HCT116 (cell line): ENCODE results near the gene DLEC1. TPM values are rescaled to one million over a fixed set of nuclear protein-coding genes. Genes with fewer than 3 reads are reported as not detected.

Experiments used
- ATAC-seq: fragments of 200-7000 bp; cut with Tn5 transposase; 2 replicates; pipeline ENCODE4 v1.9.1; 2020; ENCODE audit warnings: mild to moderate bottlenecking, moderate library complexity
- BruUV-seq: library from RNA; stranded (reverse); fragments of 400-500 nt; replicated peaks from 2 replicates; lab custom pipeline; 2021; lab: Mats Ljungman, UMichigan
- CTCF ChIA-PET: fragments of 300-600 bp; sonication (Branson Sonifier 250); formaldehyde crosslinking; loops from one replicate; lab custom pipeline; 2021; ENCODE audit warnings: antibody characterized with exemption; lab: Charles Lee
- POLR2A ChIA-PET: fragments of 300-600, 350-600 bp; sonication (Branson Sonifier 250); formaldehyde crosslinking; loops from one replicate; lab custom pipeline; 2021; ENCODE audit warnings: antibody characterized with exemption; lab: Charles Lee
- RAD21 ChIA-PET, 2 experiments: fragments of 300-600 bp; sonication (Branson Sonifier 250); formaldehyde crosslinking; loops; one replicate each; lab custom pipeline; 2023; ENCODE audit warnings: low total read pairs in 2 of 2; ENCODE audit not compliant: uncharacterized antibody in 2 of 2, unreplicated experiment in 2 of 2, low non-redundant PET in 1 of 2; lab: Charles Lee
- DNase-seq: peaks from one replicate; pipeline ENCODE4 v3.0.0-alpha.2; 2010; ENCODE audit warnings: low read depth, low spot score
- H2AFZ ChIP-seq: fragments of 200-600 bp; shearing (Covaris generic), sonication (generic); 2 replicates; pipeline ENCODE4 v1.6.1; 2017; ENCODE audit warnings: low read depth, mixed run types, mixed read lengths, antibody characterized with exemption, low read length; ENCODE audit not compliant: poor library complexity, severe bottlenecking
- H3K27ac ChIP-seq: 2 replicates; pipeline ENCODE4 v1.5.1; 2012; ENCODE audit warnings: low read depth, low read length
- H3K27me3 ChIP-seq: fragments of 200-600 bp; sonication (generic); 2 replicates; pipeline ENCODE4 v1.6.1; 2016; ENCODE audit warnings: mixed run types, low read length, mixed read lengths; ENCODE audit not compliant: insufficient read depth
- H3K36me3 ChIP-seq, 2 experiments: fragments of 200-500 bp in 1 of 2; fragments of 200-600 bp in 1 of 2; sonication (Bioruptor generic) in 1 of 2; sonication (generic) in 1 of 2; 2 replicates each; pipeline versions ENCODE4 v1.5.1 to v1.6.1; 2014 to 2016; ENCODE audit warnings: low read length in 2 of 2, inconsistent platforms in 1 of 2, mixed read lengths in 1 of 2, mixed run types in 1 of 2; ENCODE audit not compliant: insufficient read depth in 2 of 2, control insufficient read depth in 1 of 2
- H3K4me1 ChIP-seq, 2 experiments: fragments of 200-600 bp in 1 of 2; sonication (generic) in 1 of 2; 2 replicates each; pipeline versions ENCODE4 v1.5.1 to v1.6.1; 2012 to 2017; ENCODE audit warnings: low read length in 2 of 2, inconsistent platforms in 1 of 2, mild to moderate bottlenecking in 1 of 2, mixed read lengths in 1 of 2, mixed run types in 1 of 2, moderate library complexity in 1 of 2; ENCODE audit not compliant: insufficient read depth in 2 of 2, control insufficient read depth in 1 of 2
- H3K4me2 ChIP-seq: fragments of 200-600 bp; sonication (generic); 2 replicates; pipeline ENCODE4 v1.6.1; 2017; ENCODE audit warnings: mixed run types, low read length, mixed read lengths
- H3K4me3 ChIP-seq, 2 experiments: fragments of 200-600 bp in 1 of 2; sonication (generic) in 1 of 2; replicated peaks in 1 of 2; 2 replicates each; pipeline ENCODE4 v1.5.1; 2011 to 2016; ENCODE audit warnings: low read length in 2 of 2, control low read depth in 1 of 2, low read depth in 1 of 2, mild to moderate bottlenecking in 1 of 2, mixed read lengths in 1 of 2, mixed run types in 1 of 2
- H3K79me2 ChIP-seq: fragments of 200-600 bp; sonication (generic); 2 replicates; pipeline ENCODE4 v1.6.1; 2017; ENCODE audit warnings: mild to moderate bottlenecking, mixed run types, low read length, moderate library complexity, mixed read lengths; ENCODE audit not compliant: insufficient read depth
- H3K9ac ChIP-seq: fragments of 200-600 bp; sonication (generic); 2 replicates; pipeline ENCODE4 v1.6.1; 2016; ENCODE audit warnings: low read length, mixed read lengths
- H3K9me2 ChIP-seq: fragments of 200-600 bp; sonication (generic), shearing (Covaris generic); 2 replicates; pipeline ENCODE4 v1.6.1; 2017; ENCODE audit warnings: mixed run types, mild to moderate bottlenecking, moderate library complexity; ENCODE audit not compliant: insufficient read depth
- H3K9me3 ChIP-seq, 2 experiments: fragments of 200-500 bp in 1 of 2; fragments of 200-600 bp in 1 of 2; sonication (Bioruptor generic) in 1 of 2; sonication (generic) in 1 of 2; 2 replicates each; pipeline ENCODE4 v1.6.1; 2014 to 2017; ENCODE audit warnings: low read length in 2 of 2, mixed read lengths in 2 of 2, inconsistent platforms in 1 of 2, low read depth in 1 of 2, mild to moderate bottlenecking in 1 of 2, mixed run types in 1 of 2, moderate library complexity in 1 of 2; ENCODE audit not compliant: control insufficient read depth in 1 of 2, insufficient read depth in 1 of 2
- H4K20me1 ChIP-seq: fragments of 200-600 bp; sonication (generic), shearing (Covaris generic); 2 replicates; pipeline ENCODE4 v1.6.1; 2017; ENCODE audit warnings: mixed run types, mild to moderate bottlenecking, moderate library complexity; ENCODE audit not compliant: insufficient read depth
- CTCF ChIP-seq, 3 experiments: fragments of 200-600 bp in 1 of 3; sonication (generic) in 1 of 3; IDR thresholded peaks in 2 of 3; conservative IDR thresholded peaks in 1 of 3; 2 replicates each; pipeline ENCODE4 v1.5.1; 2012 to 2017; ENCODE audit warnings: low read depth in 2 of 3, low read length in 2 of 3, antibody characterized with exemption in 1 of 3, borderline replicate concordance in 1 of 3, control low read depth in 1 of 3, mild to moderate bottlenecking in 1 of 3, mixed read lengths in 1 of 3, mixed run types in 1 of 3, moderate library complexity in 1 of 3; ENCODE audit not compliant: insufficient read depth in 1 of 3
- FOSL1 ChIP-seq: IDR thresholded peaks from 2 replicates; pipeline ENCODE4 v1.6.1; 2012; ENCODE audit warnings: low read depth
- JUND ChIP-seq: IDR thresholded peaks from 2 replicates; pipeline ENCODE4 v1.6.1; 2012
- MAX ChIP-seq: IDR thresholded peaks from 2 replicates; pipeline ENCODE4 v1.6.1; 2012
- POLR2A ChIP-seq: IDR thresholded peaks from 2 replicates; pipeline ENCODE4 v1.7.0; 2011; ENCODE audit warnings: borderline replicate concordance; ENCODE audit not compliant: insufficient read depth, insufficient read length; ENCODE audit errors: extremely low read depth
- POLR2AphosphoS5 ChIP-seq: IDR thresholded peaks from 2 replicates; pipeline ENCODE4 v1.6.1; 2011; ENCODE audit warnings: mild to moderate bottlenecking, low read depth, low read length, moderate library complexity
- REST ChIP-seq: IDR thresholded peaks from 2 replicates; pipeline ENCODE4 v1.6.1; 2012; ENCODE audit warnings: low read depth
- YY1 ChIP-seq: IDR thresholded peaks from 2 replicates; pipeline ENCODE4 v1.6.1; 2011; ENCODE audit warnings: low read length, low read depth, moderate library complexity, mild to moderate bottlenecking; ENCODE audit not compliant: insufficient replicate concordance; ENCODE audit errors: extremely low read depth
- ZFX ChIP-seq: fragments of 450-650 bp; IDR thresholded peaks from 2 replicates; pipeline ENCODE4 v1.6.1; 2017
- ZNF274 ChIP-seq: fragments of 200-500 bp; sonication (Bioruptor generic); IDR thresholded peaks from 2 replicates; pipeline ENCODE4 v1.6.1; 2014; ENCODE audit warnings: mild to moderate bottlenecking, low read depth, low read length, inconsistent platforms
- intact Hi-C: fragments of 100-400 bp; cut with micrococcal nuclease; formaldehyde crosslinking; loops from 2 replicates; pipeline ENCODE4 v1.10.0; 2022
- total RNA-seq: library from RNA; stranded (reverse); gene quantifications from one replicate; pipeline ENCODE4 v1.2.1, GENCODE V29; 2021; ENCODE audit not compliant: unreplicated experiment
- TF ChIP-seq, protein P1 (sequence below): IDR thresholded peaks from 2 replicates; pipeline ENCODE4 v1.6.1; 2012
- TF ChIP-seq, protein P2 (sequence below): IDR thresholded peaks from 2 replicates; pipeline ENCODE4 v1.6.1; 2011; ENCODE audit warnings: mild to moderate bottlenecking, low read length, moderate library complexity; ENCODE audit not compliant: insufficient replicate concordance; ENCODE audit errors: extremely low read depth

Gene DLEC1
- total RNA-seq, 1 experiment from 2014 or later = 0.61 TPM

DNA sequence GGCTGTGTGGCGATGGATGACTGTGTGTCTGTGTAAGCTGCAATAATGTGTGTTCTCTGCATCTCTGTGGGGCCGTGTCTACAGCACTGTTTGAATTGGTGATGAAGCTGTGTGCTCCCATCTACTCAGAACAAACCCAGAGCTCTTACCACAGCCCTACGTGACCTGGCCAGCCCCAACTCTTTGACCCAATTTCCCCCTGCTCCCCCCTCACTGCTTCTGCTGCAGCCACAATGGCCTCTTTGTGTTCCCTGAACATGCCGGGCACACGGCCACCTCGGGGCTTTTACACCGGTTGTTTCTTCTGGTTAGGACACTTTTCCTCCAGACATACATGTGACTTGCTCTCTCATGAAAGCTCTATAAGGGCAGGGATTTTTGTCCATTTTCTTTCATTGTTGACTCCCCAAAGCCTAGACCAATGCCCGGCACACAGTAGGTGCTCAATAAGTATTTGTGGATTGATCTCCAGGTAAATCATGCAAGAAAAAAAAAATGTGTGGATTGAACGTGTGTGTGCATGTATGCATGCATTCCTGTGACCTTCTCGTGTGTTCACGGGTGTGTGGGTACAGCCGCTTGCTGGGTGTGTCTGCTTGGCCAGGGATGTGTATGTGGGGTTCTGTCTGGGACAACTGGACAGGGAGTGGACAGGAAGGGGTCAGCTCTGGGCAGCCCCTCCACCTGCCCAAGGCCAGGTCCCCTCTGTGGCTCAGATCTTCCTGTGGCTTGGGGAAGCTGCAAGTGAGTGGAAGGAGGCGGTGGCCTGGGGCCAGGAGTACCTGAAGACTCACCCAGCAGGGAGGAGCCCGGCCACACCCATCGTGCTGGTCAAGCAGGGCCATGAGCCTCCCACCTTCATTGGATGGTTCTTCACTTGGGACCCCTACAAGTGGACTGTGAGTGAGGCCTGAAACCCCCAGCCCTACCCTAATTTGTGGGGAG, 33.7 kb upstream of the DLEC1 start:
- no peak for ATAC-seq
- Histone ChIP-seq H3K27me3 (no peaks in the 10 kb centered on the region), H3K9me2 (no peaks in the 10 kb centered on the region), H3K36me3 (no peaks in the 10 kb centered on the region), H3K27ac (no peak overlapping the region; the same call in 1 of the 2 replicates), H3K79me2 (no peaks in the 10 kb centered on the region), H3K4me2 (no peak overlapping the region), H3K9me3 (no peaks in the 10 kb centered on the region), H3K4me1 (peaks cover 0 to 23% of the 10 kb centered on the region in 2 experiments; a peak in 1 of 4 replicates), H3K9ac (no peak overlapping the region), H4K20me1 (no peaks in the 10 kb centered on the region), H3K4me3 (no peak overlapping the region), H2AFZ (no peak overlapping the region)
- RAD21 ChIA-PET = no interaction called here
- DNase-seq = no peak
- no TSS peak for BruUV-seq
- CTCF ChIA-PET = interaction anchor here (1.1 kb wide), 1 partner anchor 9 kb away, joined by 4 read pairs; no protein-coding TSS in a partner anchor
- TF ChIP-seq ZNF274 (no peak), YY1 (no peak), FOSL1 (no peak), CTCF (IDR thresholded peaks at IDR 0.05 in 2 of 3, conservative IDR thresholded peaks at IDR 0.05 in 1 of 3; ENCODE audit: borderline replicate concordance in 1 of 3, insufficient read depth in 1 of 3, low read depth in 2 of 3, low read length in 2 of 3) (no peak), POLR2A (no peak), JUND (no peak), ZFX (no peak), REST (no peak), MAX (no peak), POLR2AphosphoS5 (no peak)
- TF ChIP-seq, protein P1, sequence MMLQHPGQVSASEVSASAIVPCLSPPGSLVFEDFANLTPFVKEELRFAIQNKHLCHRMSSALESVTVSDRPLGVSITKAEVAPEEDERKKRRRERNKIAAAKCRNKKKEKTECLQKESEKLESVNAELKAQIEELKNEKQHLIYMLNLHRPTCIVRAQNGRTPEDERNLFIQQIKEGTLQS = no peak
- TF ChIP-seq, protein P2, sequence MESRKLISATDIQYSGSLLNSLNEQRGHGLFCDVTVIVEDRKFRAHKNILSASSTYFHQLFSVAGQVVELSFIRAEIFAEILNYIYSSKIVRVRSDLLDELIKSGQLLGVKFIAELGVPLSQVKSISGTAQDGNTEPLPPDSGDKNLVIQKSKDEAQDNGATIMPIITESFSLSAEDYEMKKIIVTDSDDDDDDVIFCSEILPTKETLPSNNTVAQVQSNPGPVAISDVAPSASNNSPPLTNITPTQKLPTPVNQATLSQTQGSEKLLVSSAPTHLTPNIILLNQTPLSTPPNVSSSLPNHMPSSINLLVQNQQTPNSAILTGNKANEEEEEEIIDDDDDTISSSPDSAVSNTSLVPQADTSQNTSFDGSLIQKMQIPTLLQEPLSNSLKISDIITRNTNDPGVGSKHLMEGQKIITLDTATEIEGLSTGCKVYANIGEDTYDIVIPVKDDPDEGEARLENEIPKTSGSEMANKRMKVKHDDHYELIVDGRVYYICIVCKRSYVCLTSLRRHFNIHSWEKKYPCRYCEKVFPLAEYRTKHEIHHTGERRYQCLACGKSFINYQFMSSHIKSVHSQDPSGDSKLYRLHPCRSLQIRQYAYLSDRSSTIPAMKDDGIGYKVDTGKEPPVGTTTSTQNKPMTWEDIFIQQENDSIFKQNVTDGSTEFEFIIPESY = no peak
- intact Hi-C loops = loop anchor here (2.0 kb wide), 1 partner anchor 657 kb away; no protein-coding TSS in a partner anchor
- POLR2A ChIA-PET = no interaction called here
